ENCODE measurements around the gene CDHR3.

Gene CDHR3

GRCh38 chr7:106057962-106058927, 95.2 kb downstream of the CDHR3 start:
- H3K27ac ChIP-seq (ENCODE audit: low read depth, low read length, severe bottlenecking), result peak overlapping the region; percentile 8
- H3K9me3 ChIP-seq (ENCODE audit: control insufficient read depth, low read length), result no peaks in the 10 kb centered on the region
- WGBS, 2 experiments (ENCODE audit: insufficient coverage in 2 of 2), result 75 to 85% methylated on average over 15 to 16 of the region's 19 CpGs
- no peaks in the 10 kb centered on the region for H3K36me3 ChIP-seq (ENCODE audit: control insufficient read depth, insufficient read depth, low read length)
- peaks cover 9% of the 10 kb centered on the region for H3K4me1 ChIP-seq (ENCODE audit: control insufficient read depth, insufficient read depth, low read length, poor library complexity, severe bottlenecking)
- H3K4me3 ChIP-seq (ENCODE audit: extremely low read depth, insufficient read depth, low read length, poor library complexity, severe bottlenecking), result no peak overlapping the region

GRCh38 chr7:106058928-106059324, 95.9 kb downstream of the CDHR3 start:
- WGBS, 2 experiments (ENCODE audit: insufficient coverage in 2 of 2), result 81 to 100% methylated on average over 2 to 3 of the region's 3 CpGs
- Histone ChIP-seq H3K4me3 (ENCODE audit: extremely low read depth, insufficient read depth, low read length, poor library complexity, severe bottlenecking) (no peak overlapping the region), H3K36me3 (ENCODE audit: control insufficient read depth, insufficient read depth, low read length) (no peaks in the 10 kb centered on the region), H3K9me3 (ENCODE audit: control insufficient read depth, low read length) (no peaks in the 10 kb centered on the region), H3K27ac (ENCODE audit: low read depth, low read length, severe bottlenecking) (peak overlapping the region; percentile 8), H3K4me1 (ENCODE audit: control insufficient read depth, insufficient read depth, low read length, poor library complexity, severe bottlenecking) (peaks cover 12% of the 10 kb centered on the region)

DNA sequence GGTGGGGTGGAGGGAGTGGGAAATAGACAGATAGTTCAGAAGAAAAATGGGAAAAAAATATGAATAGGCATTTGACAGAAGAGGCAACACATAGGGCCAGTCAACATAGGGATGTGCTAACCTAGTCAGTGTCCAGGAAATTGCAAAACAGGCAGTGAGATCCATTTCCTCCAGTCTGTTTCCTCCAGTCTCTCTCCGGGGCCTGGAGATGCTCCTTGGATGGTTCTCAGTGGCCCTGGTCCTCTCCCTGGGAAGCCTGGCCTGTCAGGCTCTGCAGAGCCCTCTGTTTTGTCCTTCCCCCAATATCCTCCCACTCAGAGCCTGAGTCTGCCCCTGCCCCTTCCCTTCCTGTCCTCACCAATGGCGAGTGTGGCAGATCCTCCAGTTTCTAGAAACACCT, 96.5 kb downstream of the CDHR3 start:
- H3K4me3 ChIP-seq (ENCODE audit: extremely low read depth, insufficient read depth, low read length, poor library complexity, severe bottlenecking), result no peak overlapping the region
- no peaks in the 10 kb centered on the region for H3K9me3 ChIP-seq (ENCODE audit: control insufficient read depth, low read length)
- H3K27ac ChIP-seq (ENCODE audit: low read depth, low read length, severe bottlenecking), result no peak overlapping the region
- 82 to 87% methylated on average over 1 to 2 of the region's 2 CpGs for WGBS, 2 experiments (ENCODE audit: insufficient coverage in 2 of 2)
- H3K36me3 ChIP-seq (ENCODE audit: control insufficient read depth, insufficient read depth, low read length), result no peaks in the 10 kb centered on the region
- peaks cover 14% of the 10 kb centered on the region for H3K4me1 ChIP-seq (ENCODE audit: control insufficient read depth, insufficient read depth, low read length, poor library complexity, severe bottlenecking)

DNA sequence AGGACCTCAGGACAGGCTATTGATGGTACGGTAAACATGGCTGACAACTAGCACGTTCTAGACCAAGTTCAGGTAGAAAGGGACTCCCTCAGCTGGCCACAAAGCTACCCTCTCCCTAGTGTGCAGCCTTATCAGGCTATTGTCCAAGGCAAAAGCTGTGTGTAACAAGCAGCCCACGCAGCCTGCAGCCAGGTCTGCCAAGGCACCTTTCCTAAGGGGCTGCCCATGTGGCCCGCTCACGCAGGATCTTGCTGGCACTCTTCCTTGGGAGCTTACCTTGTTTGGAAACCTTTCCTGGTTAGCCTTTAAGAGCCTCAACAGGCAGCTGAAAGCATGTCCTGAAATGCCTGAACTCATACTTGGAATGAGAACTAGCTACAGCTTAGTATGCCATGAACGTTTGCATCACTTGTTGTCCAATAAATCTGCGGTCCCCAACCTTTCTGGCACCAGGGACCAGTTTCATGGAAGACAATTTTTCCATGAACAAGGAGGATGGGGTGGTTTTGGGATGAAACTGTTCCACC, 97.4 kb downstream of the CDHR3 start:
- 93 to 96% methylated on average over 6 to 7 of the region's 7 CpGs for WGBS, 2 experiments (ENCODE audit: insufficient coverage in 2 of 2)
- Histone ChIP-seq H3K4me3 (ENCODE audit: extremely low read depth, insufficient read depth, low read length, poor library complexity, severe bottlenecking) (no peak overlapping the region), H3K9me3 (ENCODE audit: control insufficient read depth, low read length) (no peaks in the 10 kb centered on the region), H3K27ac (ENCODE audit: low read depth, low read length, severe bottlenecking) (no peak overlapping the region), H3K36me3 (ENCODE audit: control insufficient read depth, insufficient read depth, low read length) (no peaks in the 10 kb centered on the region), H3K4me1 (ENCODE audit: control insufficient read depth, insufficient read depth, low read length, poor library complexity, severe bottlenecking) (peaks cover 23% of the 10 kb centered on the region)

DNA sequence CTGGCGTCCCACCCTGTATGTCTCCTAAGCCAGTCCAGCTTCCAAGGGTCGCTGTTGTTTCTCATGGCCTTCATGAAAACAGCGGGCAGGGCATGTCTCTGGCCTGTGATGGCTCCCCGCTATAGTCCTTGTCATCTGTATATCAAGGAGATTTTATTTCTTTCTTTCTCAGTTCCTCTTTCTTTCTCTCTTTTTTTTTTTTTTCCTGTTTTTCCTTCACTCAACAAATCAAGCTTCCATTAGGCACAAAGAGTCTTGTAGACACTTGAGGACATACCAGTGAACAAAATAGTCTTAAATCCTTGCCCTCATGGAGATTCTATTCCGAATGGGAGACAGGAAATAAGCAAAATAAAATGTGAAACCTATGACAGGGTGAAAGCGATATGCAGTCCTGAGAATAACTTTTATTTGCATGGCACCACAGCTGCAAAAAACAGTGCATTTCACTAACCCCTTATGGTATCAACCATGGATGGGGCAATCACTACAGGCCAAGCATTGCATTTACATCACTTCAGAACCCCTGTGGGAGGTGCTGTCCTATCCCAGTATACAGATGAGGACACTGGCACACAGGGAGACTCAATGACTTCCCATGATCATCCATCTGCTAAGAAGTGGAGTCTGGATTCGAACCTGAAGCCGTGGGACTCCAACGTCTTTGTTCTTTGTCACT, 98.4 kb downstream of the CDHR3 start:
- WGBS, 2 experiments (ENCODE audit: insufficient coverage in 2 of 2), result 93 to 100% methylated on average over 5 to 7 of the region's 9 CpGs
- H3K4me3 ChIP-seq (ENCODE audit: extremely low read depth, insufficient read depth, low read length, poor library complexity, severe bottlenecking), result no peak overlapping the region

GRCh38 chr7:106062006-106062405, 98.9 kb downstream of the CDHR3 start:
- H3K4me1 ChIP-seq (ENCODE audit: control insufficient read depth, insufficient read depth, low read length, poor library complexity, severe bottlenecking), result peaks cover 26% of the 10 kb centered on the region
- 92 to 96% methylated on average over 5 to 7 of the region's 7 CpGs for WGBS, 2 experiments (ENCODE audit: insufficient coverage in 2 of 2)

More for the DNA sequence above, 98.4 kb downstream of the CDHR3 start:
- Histone ChIP-seq H3K27ac (ENCODE audit: low read depth, low read length, severe bottlenecking) (no peak overlapping the region), H3K4me1 (ENCODE audit: control insufficient read depth, insufficient read depth, low read length, poor library complexity, severe bottlenecking) (peaks cover 26% of the 10 kb centered on the region), H3K9me3 (ENCODE audit: control insufficient read depth, low read length) (no peaks in the 10 kb centered on the region), H3K36me3 (ENCODE audit: control insufficient read depth, insufficient read depth, low read length) (no peaks in the 10 kb centered on the region)

GRCh38 chr7:106062521-106062931, 99.5 kb downstream of the CDHR3 start:
- WGBS, 2 experiments (ENCODE audit: insufficient coverage in 2 of 2), result 88 to 100% methylated on average over 1 to 2 of the region's 2 CpGs
- Histone ChIP-seq H3K4me1 (ENCODE audit: control insufficient read depth, insufficient read depth, low read length, poor library complexity, severe bottlenecking) (peaks cover 26% of the 10 kb centered on the region), H3K4me3 (ENCODE audit: extremely low read depth, insufficient read depth, low read length, poor library complexity, severe bottlenecking) (no peak overlapping the region), H3K9me3 (ENCODE audit: control insufficient read depth, low read length) (no peaks in the 10 kb centered on the region), H3K36me3 (ENCODE audit: control insufficient read depth, insufficient read depth, low read length) (no peaks in the 10 kb centered on the region), H3K27ac (ENCODE audit: low read depth, low read length, severe bottlenecking) (no peak overlapping the region)

More at GRCh38 chr7:106062006-106062405, 98.9 kb downstream of the CDHR3 start:
- Histone ChIP-seq H3K9me3 (ENCODE audit: control insufficient read depth, low read length) (no peaks in the 10 kb centered on the region), H3K4me3 (ENCODE audit: extremely low read depth, insufficient read depth, low read length, poor library complexity, severe bottlenecking) (no peak overlapping the region), H3K36me3 (ENCODE audit: control insufficient read depth, insufficient read depth, low read length) (no peaks in the 10 kb centered on the region), H3K27ac (ENCODE audit: low read depth, low read length, severe bottlenecking) (no peak overlapping the region)

DNA sequence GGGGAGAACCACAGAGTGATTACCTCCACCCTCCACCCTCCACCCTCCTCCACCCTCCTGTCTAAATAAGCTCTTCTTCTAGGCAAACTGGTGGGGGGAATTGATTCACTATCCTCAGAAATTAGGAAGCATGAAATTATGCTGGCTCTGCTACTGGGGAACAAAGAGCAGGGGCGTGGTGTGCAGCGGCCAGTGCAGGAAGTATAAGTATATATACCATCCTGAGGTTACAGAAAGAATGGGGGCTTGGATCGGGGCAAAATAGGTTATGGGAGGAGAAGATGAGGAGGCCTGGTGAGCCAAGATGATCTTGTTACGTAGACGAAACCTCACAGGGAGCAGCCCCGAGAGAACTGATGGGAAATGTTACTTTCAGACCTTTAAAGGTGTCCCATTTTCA, 100.0 kb downstream of the CDHR3 start:
- Histone ChIP-seq H3K36me3 (ENCODE audit: control insufficient read depth, insufficient read depth, low read length) (no peaks in the 10 kb centered on the region), H3K4me3 (ENCODE audit: extremely low read depth, insufficient read depth, low read length, poor library complexity, severe bottlenecking) (no peak overlapping the region), H3K4me1 (ENCODE audit: control insufficient read depth, insufficient read depth, low read length, poor library complexity, severe bottlenecking) (peaks cover 26% of the 10 kb centered on the region), H3K27ac (ENCODE audit: low read depth, low read length, severe bottlenecking) (no peak overlapping the region), H3K9me3 (ENCODE audit: control insufficient read depth, low read length) (no peaks in the 10 kb centered on the region)
- 89 to 97% methylated on average over 5 to 6 of the region's 6 CpGs for WGBS, 2 experiments (ENCODE audit: insufficient coverage in 2 of 2)

DNA sequence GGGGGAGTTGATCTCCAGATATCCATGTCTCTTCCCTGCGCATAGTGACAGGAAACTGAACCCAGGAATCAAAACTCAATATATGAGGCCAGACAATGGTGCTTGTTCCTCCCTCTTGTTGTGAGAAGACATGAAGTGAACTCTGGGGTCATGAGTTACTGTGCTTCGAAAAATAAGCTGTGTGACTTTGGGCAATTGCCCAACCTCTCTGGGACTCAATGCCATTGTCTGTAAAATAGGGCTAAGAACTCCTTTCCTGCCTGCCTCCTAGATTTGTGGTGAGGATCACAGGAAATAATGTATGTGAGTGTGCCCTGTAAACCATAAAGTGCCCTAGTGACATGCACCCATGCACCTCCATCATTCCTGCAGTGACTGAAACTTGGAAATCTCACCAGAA, 100.6 kb downstream of the CDHR3 start:
- no peak overlapping the region for H3K27ac ChIP-seq (ENCODE audit: low read depth, low read length, severe bottlenecking)
- no peaks in the 10 kb centered on the region for H3K36me3 ChIP-seq (ENCODE audit: control insufficient read depth, insufficient read depth, low read length)
- H3K9me3 ChIP-seq (ENCODE audit: control insufficient read depth, low read length), result no peaks in the 10 kb centered on the region
- H3K4me1 ChIP-seq (ENCODE audit: control insufficient read depth, insufficient read depth, low read length, poor library complexity, severe bottlenecking), result peaks cover 20% of the 10 kb centered on the region
- WGBS, 2 experiments (ENCODE audit: insufficient coverage in 2 of 2), result 90 to 100% methylated on average over 1 of the region's 2 CpGs
- H3K4me3 ChIP-seq (ENCODE audit: extremely low read depth, insufficient read depth, low read length, poor library complexity, severe bottlenecking), result no peak overlapping the region

DNA sequence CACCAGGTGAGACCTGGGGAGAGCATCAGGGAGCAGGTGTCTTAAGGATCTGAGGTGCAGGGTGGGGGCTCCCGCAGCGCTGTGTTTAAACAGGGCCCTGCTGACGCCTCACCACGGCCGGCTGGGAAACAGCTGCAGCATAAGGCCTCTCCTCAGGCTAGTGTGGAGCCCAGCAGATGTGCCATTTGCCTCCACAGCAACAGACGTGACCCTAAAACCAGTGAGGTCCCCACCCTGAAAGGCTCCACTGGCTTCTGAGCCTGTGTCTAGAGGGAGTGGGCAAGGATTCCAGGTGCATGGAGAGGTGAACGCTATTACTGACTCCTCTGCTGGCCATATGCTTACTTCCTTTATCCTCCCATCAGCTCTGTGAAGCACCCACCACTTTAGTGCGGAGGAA, 101.3 kb downstream of the CDHR3 start:
- Histone ChIP-seq H3K4me3 (ENCODE audit: extremely low read depth, insufficient read depth, low read length, poor library complexity, severe bottlenecking) (no peak overlapping the region), H3K27ac (ENCODE audit: low read depth, low read length, severe bottlenecking) (no peak overlapping the region), H3K36me3 (ENCODE audit: control insufficient read depth, insufficient read depth, low read length) (no peaks in the 10 kb centered on the region), H3K4me1 (ENCODE audit: control insufficient read depth, insufficient read depth, low read length, poor library complexity, severe bottlenecking) (peaks cover 20% of the 10 kb centered on the region), H3K9me3 (ENCODE audit: control insufficient read depth, low read length) (no peaks in the 10 kb centered on the region)
- 90 to 96% methylated on average over 7 of the region's 8 CpGs for WGBS, 2 experiments (ENCODE audit: insufficient coverage in 2 of 2)

Data from mesodermal cell (in vitro differentiated cells).